GM12891 (cell line): ENCODE measurements around the gene EEF1AKMT3.

Experiments used
- POLR2A ChIP-seq: IDR thresholded peaks from 2 replicates; pipeline ENCODE4 v1.6.1; 2011; ENCODE audit warnings: low read depth, low read length, control low read depth
- POLR2AphosphoS5 ChIP-seq: IDR thresholded peaks from 2 replicates; pipeline ENCODE4 v1.6.1; 2011; ENCODE audit warnings: low read depth, low read length, control low read depth
- SPI1 ChIP-seq: IDR thresholded peaks from 2 replicates; pipeline ENCODE4 v1.6.1; 2011; ENCODE audit warnings: low read depth, low read length, control low read depth

- TF ChIP-seq POLR2A (no peak), SPI1 (no peak), POLR2AphosphoS5 (no peak)
Observed at GRCh38 chr12:57767305-57767698, 5.1 kb upstream of the EEF1AKMT3 start.
